ENCODE data around the gene STAT3. TPM values are rescaled to one million over a fixed set of nuclear protein-coding genes. Genes with fewer than 3 reads are reported as not detected.
"Not testable (repeated sequence)": the region's sequence is repeated elsewhere in the genome, so short reads cannot be mapped to it uniquely, and the experiment has no call there.

STAT3 gene
- total RNA-seq, 4 donors from 2014 or later: 115 to 298 (median 171) TPM

- peak overlapping the region in 1 of 2 donors; percentile 90 for H3K27ac ChIP-seq
- H3K4me3 ChIP-seq: no peak overlapping the region
- H3K36me3 ChIP-seq: no peaks in the 10 kb centered on the region
- H3K27me3 ChIP-seq: no peaks in the 10 kb centered on the region
- intact Hi-C loops (cut with DNase I; ENCODE audit: low total_unique reads): no loop called here
- no peak for DNase-seq
- no peaks in the 10 kb centered on the region for H3K9me3 ChIP-seq
- TF ChIP-seq CTCF (IDR thresholded peaks at IDR 0.05) (no peak), POLR2A (IDR thresholded peaks at IDR 0.05) (no peak)
- H3K4me1 ChIP-seq: peaks cover 10% of the 10 kb centered on the region in 2 donors
Measured at GRCh38 chr17:42308446-42308845, 79.8 kb downstream of the STAT3 start.

DNA sequence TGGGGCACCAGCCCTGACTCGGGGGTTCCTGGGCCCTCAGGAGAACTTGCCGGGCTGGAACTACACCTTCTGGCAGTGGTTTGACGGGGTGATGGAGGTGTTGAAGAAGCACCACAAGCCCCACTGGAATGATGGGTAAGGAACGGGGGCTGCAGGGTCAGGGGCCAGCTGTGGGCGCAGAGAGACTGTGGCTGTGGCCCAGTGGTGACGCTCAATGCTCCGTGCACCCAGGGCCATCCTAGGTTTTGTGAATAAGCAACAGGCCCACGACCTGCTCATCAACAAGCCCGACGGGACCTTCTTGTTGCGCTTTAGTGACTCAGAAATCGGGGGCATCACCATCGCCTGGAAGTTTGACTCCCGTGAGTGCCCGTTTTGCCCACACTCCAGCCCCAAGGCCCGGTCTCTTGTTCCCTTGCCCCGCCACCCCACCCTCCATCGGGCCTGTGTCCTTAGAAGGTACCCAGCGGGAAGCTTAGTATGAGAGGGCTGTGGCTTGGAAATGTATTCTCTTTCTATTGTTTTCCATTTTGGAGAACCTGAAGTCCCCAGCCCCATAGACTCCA, 80.8 kb downstream of the STAT3 start:
- Histone ChIP-seq H3K36me3 (no peaks in the 10 kb centered on the region), H3K27ac (no peak overlapping the region), H3K4me3 (no peak overlapping the region), H3K27me3 (no peaks in the 10 kb centered on the region), H3K9me3 (no peaks in the 10 kb centered on the region), H3K4me1 (peaks cover 8 to 10% of the 10 kb centered on the region in 2 donors)
- no peak for TF ChIP-seq POLR2A (IDR thresholded peaks at IDR 0.05)
- TF ChIP-seq CTCF (IDR thresholded peaks at IDR 0.05): no peak
- no peak for DNase-seq
- intact Hi-C loops (cut with DNase I; ENCODE audit: low total_unique reads): no loop called here

- no peak overlapping the region for H3K4me3 ChIP-seq
- intact Hi-C loops (cut with DNase I; ENCODE audit: low total_unique reads): no loop called here
- no peaks in the 10 kb centered on the region for H3K27me3 ChIP-seq
- H3K27ac ChIP-seq: no peak overlapping the region
- H3K9me3 ChIP-seq: no peaks in the 10 kb centered on the region
- peaks cover 0 to 6% of the 10 kb centered on the region in 2 donors for H3K4me1 ChIP-seq
- TF ChIP-seq CTCF (IDR thresholded peaks at IDR 0.05): no peak
- no peak for TF ChIP-seq POLR2A (IDR thresholded peaks at IDR 0.05)
- H3K36me3 ChIP-seq: no peaks in the 10 kb centered on the region
- no peak for DNase-seq
Measured at GRCh38 chr17:42306385-42306667, 81.9 kb downstream of the STAT3 start.

GRCh38 chr17:42305543-42306384, 82.5 kb downstream of the STAT3 start:
- DNase-seq: no peak
- Histone ChIP-seq H3K27ac (no peak overlapping the region), H3K4me3 (no peak overlapping the region), H3K27me3 (no peaks in the 10 kb centered on the region), H3K4me1 (peaks cover 0 to 4% of the 10 kb centered on the region in 2 donors), H3K36me3 (no peaks in the 10 kb centered on the region), H3K9me3 (no peaks in the 10 kb centered on the region)
- intact Hi-C loops (cut with DNase I; ENCODE audit: low total_unique reads): no loop called here
- TF ChIP-seq CTCF (IDR thresholded peaks at IDR 0.05) (no peak), POLR2A (IDR thresholded peaks at IDR 0.05) (no peak)

DNA sequence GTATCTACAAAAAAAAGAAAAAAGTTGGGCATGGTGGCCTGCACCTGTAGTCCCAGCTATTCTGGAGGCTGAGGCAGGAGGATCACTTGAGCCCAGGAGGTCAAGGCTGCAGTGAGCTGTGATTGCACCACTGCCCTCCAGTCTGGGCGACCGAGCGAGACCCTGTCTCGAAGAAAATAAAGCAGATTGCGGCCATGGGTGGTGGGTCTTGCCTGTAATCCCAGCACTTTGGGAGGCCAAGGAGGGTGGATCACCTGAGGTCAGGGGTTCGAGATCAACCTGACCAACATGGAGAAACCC, 83.3 kb downstream of the STAT3 start:
- H3K27me3 ChIP-seq; H3K27ac ChIP-seq; H3K4me1 ChIP-seq; H3K9me3 ChIP-seq; H3K4me3 ChIP-seq; H3K36me3 ChIP-seq; DNase-seq; intact Hi-C loops (cut with DNase I; ENCODE audit: low total_unique reads): not testable (repeated sequence)
